Stimulated activated CD8-positive, alpha-beta memory T cell treated with anti-CD3 and anti-CD28 coated beads, Interleukin-7, amount 100 ng/mL, for 4 hours (primary cell): Measurements from ENCODE around the gene COPB2.

Experiments
- DNase-seq, 2 donors: peaks; one replicate each; pipeline ENCODE4 v3.0.0-alpha.2; 2020; ENCODE audit warnings: low read depth in 2 of 2

The COPB2 gene

DNA sequence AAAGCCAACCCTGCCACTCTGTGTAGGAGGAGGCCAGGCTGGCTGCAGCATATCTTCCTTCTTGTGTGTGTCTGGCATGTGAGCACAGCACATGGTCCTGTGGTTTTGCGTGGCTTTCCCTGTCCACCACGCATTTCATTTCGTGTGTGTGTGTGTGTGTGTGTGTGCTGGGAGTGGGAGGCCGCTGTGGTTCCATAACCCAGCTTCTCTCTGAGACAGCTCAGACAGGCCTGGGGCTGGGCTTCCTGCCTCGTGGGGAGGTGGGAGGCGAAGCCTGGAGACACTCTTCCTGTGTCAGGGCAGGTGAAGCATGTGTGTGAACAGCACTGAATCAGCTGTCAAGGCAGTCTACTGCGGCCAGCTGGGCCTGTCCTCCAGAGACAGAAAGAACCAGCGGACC lies 61.6 kb downstream of the COPB2 start:
- DNase-seq = no peak

DNA sequence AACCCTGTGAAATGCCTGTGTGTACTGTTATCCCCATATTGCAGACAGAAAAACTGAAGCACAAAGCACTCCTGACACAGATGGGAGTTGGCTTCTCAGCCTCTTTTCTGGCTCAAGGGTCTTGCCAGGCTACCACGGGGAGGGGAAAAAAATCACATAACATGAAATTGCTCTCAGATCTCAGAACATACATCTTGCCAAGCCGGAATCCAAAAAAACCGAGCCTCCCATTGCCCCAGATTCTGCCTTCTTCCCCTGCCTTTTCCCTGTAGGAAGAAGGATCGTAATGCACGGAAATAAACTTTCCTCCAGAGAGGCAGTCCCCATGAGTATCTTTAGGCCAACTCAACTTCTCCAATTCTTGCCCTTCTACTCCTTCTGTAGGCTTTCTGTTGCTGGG lies 62.2 kb downstream of the COPB2 start:
- no peak for DNase-seq

DNA sequence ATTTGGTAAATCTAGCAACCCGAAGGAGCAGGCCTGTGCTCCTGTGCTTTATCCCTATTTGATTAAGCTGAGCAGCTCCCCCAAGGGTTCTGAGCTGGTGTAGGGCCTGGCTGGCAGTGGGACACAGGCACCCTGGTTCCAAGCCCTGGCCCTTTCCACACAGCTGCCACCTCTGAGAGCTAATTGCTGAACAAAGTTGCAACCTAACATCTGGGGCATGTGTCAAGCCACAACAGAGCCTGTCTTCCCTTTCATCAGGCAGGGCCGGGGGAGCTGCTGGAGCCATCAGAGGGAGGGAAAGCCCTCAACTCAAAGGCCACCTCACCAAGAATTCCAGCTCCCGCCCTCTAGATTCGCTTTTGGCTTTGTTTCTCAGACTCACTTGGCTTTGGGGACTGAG lies 62.7 kb downstream of the COPB2 start:
- no peak for DNase-seq

DNA sequence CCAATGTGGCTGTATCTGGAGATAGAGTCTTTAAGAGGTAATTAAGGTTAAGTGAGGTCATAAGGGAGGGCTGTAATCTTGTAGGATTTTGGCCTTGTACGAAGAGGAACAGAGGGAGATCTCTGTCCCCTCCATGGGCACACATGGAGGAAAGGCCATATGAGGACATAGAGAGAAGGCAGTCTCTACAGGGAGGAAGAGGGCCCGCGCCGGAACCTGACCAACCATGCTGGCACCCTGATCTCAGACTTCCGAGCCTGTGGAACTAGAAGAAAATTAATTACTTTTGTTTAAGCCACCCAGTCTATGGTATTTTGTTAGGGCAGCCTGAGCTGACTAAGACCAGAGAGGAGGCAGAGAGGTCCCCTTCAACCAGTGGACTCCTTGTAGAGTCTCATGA lies 63.3 kb downstream of the COPB2 start:
- DNase-seq = no peak

DNA sequence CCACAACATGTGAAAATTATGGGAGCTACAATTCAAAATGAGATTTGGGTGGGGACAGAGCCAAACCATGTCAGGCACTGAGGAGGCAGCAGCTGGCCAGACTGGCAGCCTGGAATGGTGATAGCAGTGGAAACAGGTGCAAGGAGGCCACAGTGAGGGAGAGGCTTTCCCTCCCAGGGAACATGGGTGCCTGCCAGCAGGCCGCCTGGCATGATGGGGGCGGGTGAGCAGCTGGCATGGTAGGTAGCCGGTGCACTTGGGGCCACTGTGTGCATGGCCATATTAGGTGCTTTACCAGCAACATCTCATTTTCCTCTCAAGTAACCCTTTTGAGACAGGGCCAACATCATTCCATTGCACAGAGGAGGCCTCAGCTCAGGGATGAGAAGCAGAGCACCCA lies 63.9 kb downstream of the COPB2 start:
- DNase-seq = no peak

DNA sequence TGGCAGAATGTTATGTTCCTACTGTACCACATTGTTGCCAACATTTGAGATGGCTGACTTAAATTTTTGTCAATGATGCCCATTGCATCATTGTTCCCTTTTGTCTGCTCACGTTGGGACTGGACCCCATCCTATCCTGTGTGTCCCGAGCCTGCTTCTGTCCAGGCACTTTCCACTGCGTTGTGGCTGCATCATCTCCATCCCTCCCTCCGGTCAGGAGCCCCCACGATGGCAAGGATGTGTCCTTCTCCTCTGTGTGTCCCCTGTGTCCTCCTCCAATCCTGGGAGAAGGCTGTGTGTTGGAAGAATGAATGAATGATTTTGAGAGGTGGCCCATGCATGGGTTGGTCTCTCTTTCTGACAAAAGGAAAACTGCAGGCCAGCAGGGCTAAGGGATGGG lies 65.0 kb downstream of the COPB2 start:
- no peak for DNase-seq

DNA sequence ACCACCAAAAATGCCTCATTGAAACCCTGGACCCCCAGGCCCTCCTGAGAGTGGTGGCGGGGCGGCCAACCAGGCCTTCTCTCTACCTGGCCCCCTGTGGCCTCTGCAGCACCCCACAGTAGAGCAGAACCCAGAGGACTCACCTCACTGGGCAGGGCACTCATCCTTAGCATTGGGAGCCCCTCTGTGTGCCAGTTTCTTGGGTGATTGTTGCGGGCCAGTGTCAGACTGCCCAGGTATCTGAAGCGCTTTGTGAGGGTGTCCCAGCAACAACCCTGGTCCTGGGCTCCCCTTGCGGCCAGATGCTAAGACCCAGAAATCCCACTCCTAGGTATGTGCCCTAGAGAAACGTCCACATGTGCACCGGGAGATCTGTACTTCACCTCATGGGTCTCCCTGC lies 66.3 kb downstream of the COPB2 start:
- DNase-seq = no peak

DNA sequence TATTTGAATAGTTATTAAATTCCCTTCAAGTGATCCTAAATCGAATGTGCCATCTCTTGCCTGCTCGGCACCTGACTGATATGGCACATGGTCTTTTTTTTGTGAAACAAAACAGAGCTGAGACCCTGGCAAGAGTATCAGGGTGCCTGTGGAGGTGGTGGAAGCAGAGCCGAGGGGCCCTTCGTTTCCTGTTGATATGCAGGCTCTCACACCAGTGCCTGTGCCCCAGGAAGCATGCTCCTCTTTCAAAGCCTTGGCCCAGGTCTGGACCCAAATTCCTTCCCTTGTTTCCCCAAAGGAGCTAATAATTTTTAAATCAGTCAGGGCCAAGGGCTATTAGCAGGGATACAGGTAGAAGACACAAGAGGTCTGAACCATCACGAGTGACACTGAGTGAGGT lies 67.1 kb downstream of the COPB2 start:
- no peak for DNase-seq

DNA sequence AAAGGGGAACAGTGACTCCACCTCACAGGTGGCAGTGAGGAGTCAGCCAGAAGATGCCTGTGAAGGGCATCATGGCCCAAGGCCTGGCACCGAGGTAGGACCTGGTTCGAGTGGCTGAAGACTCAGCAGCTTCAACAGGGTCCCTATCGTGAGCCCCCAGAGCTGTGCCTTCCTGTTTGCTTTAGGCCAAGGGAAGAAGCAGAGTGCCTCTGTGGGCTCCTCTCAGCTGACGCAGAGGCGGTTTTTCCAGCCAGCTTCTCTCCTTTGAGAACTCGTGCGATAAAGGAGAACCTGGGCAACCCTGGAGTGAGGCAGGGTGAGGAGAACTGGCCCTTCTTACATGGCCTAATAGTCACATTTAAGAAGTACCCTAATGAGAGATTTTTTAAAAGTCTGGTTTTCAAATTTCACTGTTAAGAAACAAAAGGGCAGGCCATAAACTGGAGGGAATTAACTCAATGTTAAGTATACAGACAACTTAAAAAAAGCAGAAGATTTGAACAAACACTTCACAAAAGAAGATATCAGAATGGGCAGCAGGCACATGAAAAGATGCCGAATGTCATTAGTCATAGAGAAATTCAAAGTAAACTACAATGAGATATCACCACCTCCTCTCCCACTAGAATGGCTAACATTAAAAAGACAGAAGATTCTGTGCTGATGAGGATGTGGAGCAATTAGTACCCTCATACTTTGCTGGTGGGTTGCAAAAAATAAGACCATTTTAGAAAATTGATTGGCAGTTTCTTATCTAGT lies 68.7 kb downstream of the COPB2 start:
- no peak for DNase-seq

DNA sequence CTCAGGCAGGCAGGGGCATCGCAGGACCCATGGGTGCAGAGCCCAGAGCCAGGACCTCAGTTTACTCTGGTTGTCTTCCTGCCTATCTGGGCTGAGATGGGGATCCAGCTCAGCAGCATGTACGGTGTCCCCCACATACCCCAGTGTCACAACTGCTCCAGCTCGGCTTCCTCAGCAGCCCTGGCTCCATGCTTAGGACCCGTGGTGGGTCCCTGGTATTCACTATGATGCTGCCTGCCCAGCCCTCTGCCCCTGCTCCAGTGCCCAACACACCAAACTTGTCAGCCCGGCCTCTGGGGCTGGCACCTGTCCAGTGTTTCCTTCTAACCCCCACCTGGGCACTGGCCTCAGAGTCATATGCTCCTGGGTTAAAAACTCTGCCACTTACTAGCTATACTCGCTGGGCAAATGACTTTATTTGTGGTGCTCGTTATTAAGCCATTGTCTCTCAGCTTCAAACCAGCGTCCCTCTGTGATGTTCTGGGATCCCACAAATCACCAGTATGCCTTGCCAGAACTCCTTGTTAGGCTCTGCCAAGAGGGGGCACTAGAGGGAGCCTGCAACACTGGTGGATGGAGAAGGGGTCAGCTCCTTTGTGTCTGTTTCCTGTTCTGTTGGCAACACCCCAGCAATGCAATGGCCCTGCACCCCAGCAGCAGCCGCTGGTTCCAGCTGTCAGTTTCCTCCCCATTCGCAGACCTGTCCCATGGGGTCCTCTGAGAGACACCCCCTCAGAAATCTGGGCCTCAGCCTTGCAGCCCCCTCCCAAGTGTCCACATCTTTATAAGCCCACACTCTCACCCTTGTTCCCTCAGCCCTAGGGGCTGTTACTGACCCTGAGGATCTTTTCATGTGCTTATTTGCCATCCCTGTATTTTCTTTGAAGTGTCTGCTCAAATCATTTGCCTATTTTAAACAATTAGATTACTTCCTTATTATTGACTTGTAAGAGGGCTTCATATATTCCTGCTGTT lies 69.7 kb downstream of the COPB2 start:
- DNase-seq = no peak

DNA sequence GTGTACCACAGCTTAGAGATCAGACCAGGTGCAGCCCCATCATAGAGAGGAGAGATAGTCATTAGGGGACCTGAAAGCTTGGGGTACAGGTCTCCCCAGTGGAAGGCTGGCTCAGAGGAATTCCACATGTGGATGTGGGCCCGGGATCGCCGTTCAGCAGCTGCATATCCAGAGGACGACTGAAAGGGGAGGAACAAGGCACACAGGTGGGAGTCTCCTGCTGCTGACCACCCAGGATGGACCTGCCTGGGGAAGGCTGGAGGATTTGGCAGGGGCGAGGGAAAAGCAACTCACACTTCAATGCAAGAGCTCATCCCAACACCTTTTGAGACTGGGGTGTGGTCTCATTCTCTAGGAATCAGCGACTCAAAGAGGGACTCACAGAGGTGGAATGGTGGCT lies 70.6 kb downstream of the COPB2 start:
- no peak for DNase-seq

DNA sequence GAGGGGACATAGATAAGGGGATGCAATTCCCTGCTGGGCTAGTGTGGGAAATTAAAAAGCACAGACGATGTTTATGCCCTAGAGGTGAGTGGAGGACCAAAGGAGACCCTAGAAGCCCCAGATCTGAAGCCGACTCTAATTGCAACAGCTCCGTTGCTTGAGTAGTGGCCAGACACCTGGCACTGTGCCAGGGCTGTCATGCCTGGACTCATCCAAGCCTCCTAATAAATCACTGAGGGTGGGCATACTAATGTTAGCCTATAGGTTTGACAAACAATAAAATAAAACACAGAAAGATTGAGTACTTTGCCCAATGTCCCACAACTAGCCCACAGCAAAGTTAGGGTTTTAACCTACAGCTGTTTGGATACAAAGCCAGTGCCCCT lies 71.0 kb downstream of the COPB2 start:
- no peak for DNase-seq

DNA sequence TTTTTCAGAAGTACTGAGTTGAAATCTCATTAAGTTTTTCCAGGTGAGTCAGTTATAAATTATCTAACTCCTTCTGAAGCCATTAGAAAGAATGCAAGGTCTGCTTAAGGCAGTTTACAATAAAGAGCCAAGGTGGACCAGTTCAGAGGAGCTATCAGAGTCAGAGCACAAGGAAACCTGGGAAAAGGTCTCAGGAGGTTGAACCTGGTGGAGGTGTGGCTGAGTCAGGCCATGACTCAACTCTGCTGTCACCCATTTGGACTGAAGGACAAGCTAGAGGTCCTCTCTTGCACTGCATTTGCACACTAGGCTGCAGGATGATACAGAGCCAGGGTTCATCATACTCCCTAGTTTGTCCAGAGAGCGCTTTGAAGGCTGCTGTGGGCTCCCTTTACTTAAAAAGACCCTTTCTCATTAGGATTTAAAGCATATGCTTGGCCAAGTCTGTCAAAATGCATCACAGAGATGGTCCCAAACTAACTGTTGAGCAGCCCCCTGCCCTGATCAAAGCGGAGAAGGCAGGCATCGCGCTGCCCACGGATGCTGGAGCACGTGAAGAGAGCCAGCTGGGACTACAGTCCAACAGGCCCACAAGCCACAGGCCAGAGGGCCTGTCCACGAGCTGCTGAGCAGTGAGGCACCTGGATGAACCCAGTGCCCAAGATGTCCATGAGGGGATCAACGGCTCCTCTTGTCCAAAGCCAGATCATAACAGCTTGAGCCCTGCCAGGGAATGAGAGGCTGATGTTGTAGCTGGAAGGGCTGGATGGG lies 71.6 kb downstream of the COPB2 start:
- DNase-seq = no peak

DNA sequence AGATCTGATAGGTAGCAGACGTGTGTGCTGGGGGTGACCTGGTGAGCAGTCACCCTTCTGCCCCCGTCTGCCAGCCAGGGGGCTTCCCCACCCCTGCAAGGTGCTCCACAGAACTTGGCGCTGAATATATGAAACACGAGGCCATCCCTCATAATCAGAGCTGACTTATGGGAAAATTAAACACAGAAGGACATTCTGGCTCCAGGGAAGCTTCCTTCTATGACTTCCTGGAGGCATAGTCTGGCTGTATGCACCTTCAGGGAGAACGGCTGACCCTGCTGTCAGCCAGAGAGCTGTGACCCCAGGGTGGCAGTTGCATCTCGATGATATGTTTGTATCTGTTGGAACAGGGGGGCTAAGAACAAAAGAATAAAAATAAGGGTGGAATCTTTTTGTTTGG lies 72.2 kb downstream of the COPB2 start:
- no peak for DNase-seq

DNA sequence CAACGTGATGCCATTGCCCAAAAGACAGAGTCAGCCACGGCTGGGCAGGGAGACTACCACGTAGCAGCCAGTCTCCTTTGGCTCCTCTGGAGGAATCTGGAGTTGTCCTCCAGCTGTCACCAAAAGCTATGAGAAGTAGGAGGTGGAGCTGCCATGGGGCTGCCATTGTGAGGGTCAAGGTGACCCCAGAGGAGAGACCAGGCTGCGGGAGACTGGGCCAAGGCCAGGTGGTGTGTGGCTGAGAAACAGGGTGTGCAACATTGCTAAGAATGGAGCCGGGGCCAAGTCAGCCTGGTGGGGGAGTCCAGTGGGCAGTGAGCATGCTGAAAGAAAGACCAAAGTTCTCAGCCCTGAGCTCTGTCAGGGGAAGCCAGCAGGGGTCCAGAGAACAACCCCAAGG lies 75.5 kb downstream of the COPB2 start:
- no peak for DNase-seq

DNA sequence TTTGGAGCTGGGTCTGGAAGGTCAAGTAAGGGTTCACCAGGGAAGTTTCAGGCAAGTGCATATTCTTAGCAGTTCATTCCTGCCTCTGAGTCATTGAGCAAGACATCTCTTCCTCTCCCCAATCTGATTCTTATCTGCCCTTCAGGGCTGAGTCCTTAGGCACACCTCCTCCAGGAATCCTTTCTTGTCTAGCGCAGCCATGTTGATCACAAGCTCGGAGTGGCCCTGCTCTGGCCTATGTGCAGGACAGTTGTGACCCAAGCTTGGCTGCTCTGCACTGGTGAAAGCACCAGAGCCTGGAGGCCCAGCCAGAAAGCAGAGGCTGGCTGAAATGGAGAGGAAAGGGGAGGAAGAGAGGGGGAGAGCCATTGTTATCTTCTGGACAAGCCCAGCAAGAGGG lies 76.5 kb downstream of the COPB2 start:
- no peak for DNase-seq

DNA sequence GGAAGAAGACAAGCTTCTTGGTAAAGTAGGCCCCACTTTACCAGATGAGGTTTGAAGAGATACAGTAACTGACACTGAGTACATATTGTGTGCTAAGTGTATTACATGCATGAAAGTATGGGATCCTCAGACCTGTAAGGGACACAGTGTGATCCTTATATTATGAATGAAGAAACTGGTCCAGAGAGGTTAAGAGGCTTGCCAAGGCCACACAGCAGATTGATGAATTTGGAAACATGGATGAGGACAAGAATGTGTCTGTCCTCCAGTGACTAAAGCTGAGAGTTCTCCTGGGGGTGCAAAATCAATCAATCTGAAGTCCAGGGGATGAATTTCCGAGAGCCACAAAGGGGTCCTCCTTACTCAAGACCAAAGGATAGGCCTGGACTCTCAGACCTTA lies 77.0 kb downstream of the COPB2 start:
- no peak for DNase-seq

DNA sequence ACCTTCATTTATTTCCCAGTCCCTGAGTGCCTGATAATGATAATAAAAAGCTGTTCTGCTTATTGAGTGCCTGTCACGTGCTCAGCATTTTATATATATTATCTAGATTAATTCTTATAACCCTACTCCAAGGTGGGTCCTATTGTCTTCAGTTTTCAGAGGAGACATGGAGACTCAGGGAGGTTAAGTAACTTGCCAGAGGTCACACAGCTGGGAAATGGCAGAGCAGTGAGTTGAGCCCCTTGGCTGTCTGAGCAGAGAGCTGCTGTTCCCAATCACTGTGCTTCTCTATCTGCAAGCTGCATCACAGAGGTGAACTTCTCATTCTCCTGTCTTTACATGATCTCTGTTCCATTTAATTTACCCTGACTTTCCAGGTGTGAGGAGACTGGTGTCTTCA lies 77.9 kb downstream of the COPB2 start:
- DNase-seq = no peak

DNA sequence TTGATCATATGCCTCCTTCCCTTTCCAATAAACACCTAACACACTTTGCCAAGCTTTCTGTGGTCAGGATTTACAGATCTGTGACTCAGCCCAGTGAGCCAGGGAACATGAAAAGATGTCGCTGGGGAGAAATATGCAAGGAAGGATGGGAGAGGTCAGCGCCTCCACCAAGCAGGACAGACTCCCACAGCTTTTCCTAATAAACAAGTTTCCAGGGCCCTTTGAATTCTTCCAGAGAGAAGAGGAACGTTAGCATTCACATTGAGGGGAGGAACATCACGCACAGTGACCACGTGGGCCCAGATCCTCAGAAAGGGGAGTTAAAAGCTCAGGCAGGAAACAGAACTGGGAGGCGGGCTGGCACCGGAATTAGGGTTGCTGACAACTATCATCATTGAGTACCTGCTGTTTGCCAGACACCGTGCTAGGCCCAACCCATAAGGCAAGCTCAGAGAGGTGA lies 78.9 kb downstream of the COPB2 start:
- no peak for DNase-seq

DNA sequence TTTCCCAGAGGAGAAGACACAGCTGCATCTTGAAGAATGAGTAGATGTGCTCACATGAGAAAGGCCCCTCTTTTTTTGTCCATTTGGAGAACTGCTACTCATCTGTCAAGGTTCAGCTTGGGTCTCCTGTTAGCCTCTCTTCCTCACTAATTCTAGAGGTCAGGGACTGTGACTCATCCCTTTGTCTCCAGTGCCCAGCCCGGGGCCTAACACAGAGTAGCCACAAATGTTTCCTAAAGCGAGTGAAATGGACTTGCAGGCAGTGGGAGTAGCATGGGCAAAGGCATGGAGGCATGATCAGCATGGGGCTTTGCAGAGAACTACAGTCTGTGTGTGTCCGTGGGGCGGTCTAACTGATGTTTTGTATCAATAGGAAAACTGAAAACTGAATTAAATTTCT lies 79.6 kb downstream of the COPB2 start:
- no peak for DNase-seq

DNA sequence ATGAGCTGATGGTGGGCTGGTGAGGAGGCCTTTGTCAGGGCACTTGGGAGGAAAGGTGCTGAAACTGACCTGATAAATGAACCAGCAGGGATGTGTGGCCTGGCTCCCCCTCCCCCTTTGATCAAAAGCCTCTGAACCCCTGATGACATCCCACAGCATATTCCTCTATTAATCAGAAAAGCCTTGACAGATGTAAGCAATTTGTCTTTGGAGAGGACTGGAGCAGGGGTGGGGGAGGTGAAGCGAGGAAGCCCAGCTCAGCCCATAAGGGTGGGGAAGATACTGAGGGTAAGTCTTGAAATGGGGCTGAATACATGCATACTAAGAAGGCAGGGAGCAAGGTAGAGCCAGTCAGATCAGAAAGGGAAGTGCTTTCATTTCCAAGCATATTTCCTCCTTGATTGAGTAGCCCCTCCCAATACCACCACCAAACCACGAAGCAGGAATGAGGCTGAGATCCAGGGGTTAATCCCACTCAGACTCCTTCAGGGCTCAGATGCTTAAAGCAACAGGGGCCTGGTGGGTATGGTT lies 80.3 kb downstream of the COPB2 start:
- no peak for DNase-seq

DNA sequence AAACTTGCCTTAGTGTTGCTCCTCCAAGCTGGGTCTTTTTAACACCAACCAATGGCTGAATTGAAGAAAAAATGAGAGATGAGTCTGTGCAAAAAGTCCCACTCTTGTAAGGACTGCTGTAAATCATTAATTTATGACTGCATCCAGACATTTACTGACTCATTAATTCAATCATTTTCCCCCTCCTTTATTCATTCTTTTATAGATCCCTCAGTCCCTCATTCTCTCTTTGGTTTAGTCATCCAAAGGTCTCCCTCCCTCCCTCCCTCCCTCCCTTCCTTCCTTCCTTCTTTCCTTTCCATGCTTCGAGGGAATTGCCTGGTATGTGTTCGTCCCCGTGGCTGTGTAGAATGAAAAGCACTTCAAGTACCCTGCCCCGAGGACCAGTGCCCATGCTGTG lies 80.9 kb downstream of the COPB2 start:
- DNase-seq = no peak
